HL-60 (cell line): ENCODE measurements around the gene DERL3.

ENCODE experiments used
- DNase-seq, 2 experiments: peaks; one replicate each; pipeline ENCODE4 v3.0.0-alpha.2; 2010 to 2020; ENCODE audit warnings: low read depth in 1 of 2, low spot score in 1 of 2
- H3K27ac ChIP-seq: fragments of 250-450 bp; sonication (Bioruptor Pico); replicated peaks from 2 replicates; pipeline ENCODE4 v1.5.1; 2020; ENCODE audit warnings: mild to moderate bottlenecking, moderate library complexity
- H3K27me3 ChIP-seq: fragments of 250-450 bp; sonication (Bioruptor Pico); 2 replicates; pipeline ENCODE4 v1.5.1; 2021; ENCODE audit warnings: mild to moderate bottlenecking, moderate library complexity; ENCODE audit not compliant: insufficient read depth, poor library complexity, severe bottlenecking
- H3K4me3 ChIP-seq: replicated peaks from 2 replicates; pipeline ENCODE4 v1.5.1; 2011; ENCODE audit warnings: mild to moderate bottlenecking, control low read depth, low read length; ENCODE audit not compliant: insufficient read depth
- CTCF ChIP-seq: IDR thresholded peaks from one replicate; pipeline ENCODE4 v1.5.1; 2011; ENCODE audit warnings: low read length, control low read depth, inconsistent platforms; ENCODE audit not compliant: insufficient read depth
- GABPA ChIP-seq: IDR thresholded peaks from 2 replicates; pipeline ENCODE4 v1.6.1; 2012; ENCODE audit warnings: low read depth
- POLR2AphosphoS5 ChIP-seq: IDR thresholded peaks from 2 replicates; pipeline ENCODE4 v1.6.1; 2012; ENCODE audit warnings: low read depth
- REST ChIP-seq: IDR thresholded peaks from 2 replicates; pipeline ENCODE4 v1.6.1; 2012; ENCODE audit warnings: low read depth; ENCODE audit not compliant: insufficient replicate concordance
- SPI1 ChIP-seq: IDR thresholded peaks from 2 replicates; pipeline ENCODE4 v1.6.1; 2012; ENCODE audit warnings: low read depth, mild to moderate bottlenecking, borderline replicate concordance

DERL3 gene

GRCh38 chr22:23826510-23827350, 12.1 kb downstream of the DERL3 start:
- Histone ChIP-seq H3K27ac (no peak overlapping the region), H3K27me3 (no peaks in the 10 kb centered on the region), H3K4me3 (no peak overlapping the region)
- DNase-seq, result no peak
- TF ChIP-seq CTCF, result no peak
- no peak for TF ChIP-seq SPI1
- TF ChIP-seq POLR2AphosphoS5, result no peak
- TF ChIP-seq GABPA, result no peak
- TF ChIP-seq REST, result no peak

DNA sequence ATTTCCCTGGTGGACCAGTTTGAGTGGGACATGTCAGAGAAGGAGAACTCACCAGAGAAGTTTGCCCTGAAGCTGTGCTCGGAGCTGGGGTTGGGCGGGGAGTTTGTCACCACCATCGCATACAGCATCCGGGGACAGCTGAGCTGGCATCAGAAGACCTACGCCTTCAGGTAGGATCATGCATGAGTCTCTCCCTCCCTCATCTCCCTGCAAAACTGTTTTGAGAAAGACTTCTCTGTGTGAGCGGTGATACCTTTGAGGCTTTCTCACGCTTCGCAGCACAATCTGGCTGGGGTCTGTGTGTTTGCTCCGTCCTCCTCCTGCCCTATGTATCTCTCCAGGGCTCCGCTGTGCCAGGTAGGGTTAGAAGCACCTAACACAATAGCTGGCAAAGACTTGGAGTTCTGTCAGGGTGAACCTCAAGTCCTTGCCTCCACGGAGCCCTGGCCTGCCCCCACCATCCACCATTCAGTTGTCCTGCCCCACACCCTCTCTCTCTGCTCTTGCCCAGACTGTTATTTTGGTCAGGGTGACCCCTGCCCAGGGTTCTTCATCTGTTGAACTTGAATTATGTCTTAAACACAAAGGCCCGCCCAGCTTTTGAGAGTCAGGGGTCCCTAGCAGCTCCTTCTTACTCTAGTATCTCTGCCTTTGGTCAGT, 13.4 kb downstream of the DERL3 start:
- no peak for TF ChIP-seq POLR2AphosphoS5
- no peak for TF ChIP-seq GABPA
- no peak for TF ChIP-seq REST
- TF ChIP-seq SPI1, result no peak
- no peak for TF ChIP-seq CTCF
- Histone ChIP-seq H3K27ac (no peak overlapping the region), H3K4me3 (no peak overlapping the region), H3K27me3 (no peaks in the 10 kb centered on the region)
- DNase-seq, result no peak

DNA sequence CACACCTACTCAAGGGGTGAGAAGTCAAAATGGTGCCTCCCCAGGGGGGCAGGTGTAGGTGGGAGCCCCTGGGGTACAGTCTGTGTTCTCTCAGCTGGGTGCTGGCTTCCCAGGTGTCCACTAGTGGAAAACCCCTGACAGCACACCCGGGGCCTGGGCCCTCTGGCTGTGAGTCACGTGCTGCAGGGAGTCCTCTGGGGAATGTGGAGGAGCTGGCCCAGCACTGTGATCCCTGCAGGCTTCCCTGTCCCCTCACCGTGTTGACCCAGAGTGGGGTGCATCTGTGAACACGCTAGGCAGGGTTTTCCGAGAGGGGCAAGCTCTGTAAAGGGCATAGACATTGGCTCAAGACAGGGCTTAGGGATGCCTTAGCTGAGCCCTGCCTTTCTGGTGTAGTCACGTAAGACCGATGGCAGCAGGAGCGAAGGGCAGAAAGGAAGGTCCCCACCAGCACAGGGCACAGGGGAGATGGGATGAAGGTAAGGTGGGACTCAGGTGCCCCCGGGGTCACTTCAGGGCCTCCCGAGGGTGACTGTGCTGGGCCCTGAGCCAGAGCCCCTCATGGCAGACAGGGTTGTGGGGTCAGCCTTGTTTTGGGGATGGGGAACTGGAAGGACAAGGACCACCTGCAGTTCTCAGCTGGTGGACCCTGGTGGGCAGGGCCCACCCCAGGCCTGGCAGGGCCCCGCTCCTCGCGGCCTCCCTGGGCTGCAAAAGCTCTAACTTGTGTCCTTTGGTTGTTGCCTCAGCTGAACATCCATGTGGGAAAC, 14.1 kb downstream of the DERL3 start:
- DNase-seq, result no peak
- H3K27ac ChIP-seq, result no peak overlapping the region
- H3K4me3 ChIP-seq, result no peak overlapping the region
- TF ChIP-seq POLR2AphosphoS5 (0 out of 2 replicates have a peak, but pooled peaks have one; percentile 15), SPI1 (no peak), CTCF (no peak)
- no peaks in the 10 kb centered on the region for H3K27me3 ChIP-seq
